ENCODE results near the gene UBA3. TPM values are rescaled to one million over a fixed set of nuclear protein-coding genes. Genes with fewer than 3 reads are reported as not detected.

The UBA3 gene
- 56.3 and 63.6 TPM in 2 replicates for total RNA-seq

GRCh38 chr3:69080233-69080920 is at the start of gene UBA3:
UBA3 (minus strand) TSS chr3:69080365; CDS start chr3:69080353, 12 bp downstream.

GRCh38 chr3:69122403-69122802 is 42.2 kb upstream of the UBA3 start, which contains the start of gene LMOD3:
LMOD3 (minus strand) TSS chr3:69122595; CDS start chr3:69122386, 209 bp downstream.

GRCh38 chr3:69084326-69085167 is 4.4 kb upstream of the UBA3 start, which contains the start of gene ARL6IP5:
ARL6IP5 (plus strand) TSS chr3:69084937; CDS start chr3:69085048, 111 bp downstream.

GRCh38 chr3:69051756-69052471 is 28.3 kb downstream of the UBA3 start, which contains the start of gene TMF1:
TMF1 (minus strand) TSS chr3:69052333; CDS start chr3:69052086, 247 bp downstream.

GRCh38 chr3:69013253-69014021 is 66.7 kb downstream of the UBA3 start, which contains the start of gene EOGT:
EOGT (minus strand) TSS chr3:69013684; CDS start chr3:69009846, 3,838 bp downstream.

Other genes with a start within 250 kb of the UBA3 start
- not detected in 2 replicates for gene TAFA4, start 147.8 kb downstream of the UBA3 start, total RNA-seq
- 31.8 and 50.5 TPM in 2 replicates for gene EOGT, start 66.7 kb downstream of the UBA3 start, total RNA-seq
- gene TMF1, start 28.0 kb downstream of the UBA3 start, total RNA-seq, result 26.7 and 29.2 TPM in 2 replicates
- gene ARL6IP5, start 4.6 kb upstream of the UBA3 start, total RNA-seq, result 47.5 and 89.3 TPM in 2 replicates
- gene LMOD3, start 42.2 kb upstream of the UBA3 start, total RNA-seq, result not detected in 2 replicates

Measured in tracheal epithelial cell (primary cell).